NCI-H526 treated with DMSO at 0.1 percent for 48 hours (cell line): Measurements from ENCODE around the gene RAP1GAP.
"Not testable (repeated sequence)": the region's sequence is repeated elsewhere in the genome, so short reads cannot be mapped to it uniquely, and the experiment has no call there.

ENCODE experiments used
- DNase-seq: peaks from one replicate; lab custom pipeline; 2025; lab: John Stamatoyannopoulos, UW

Gene RAP1GAP

DNA sequence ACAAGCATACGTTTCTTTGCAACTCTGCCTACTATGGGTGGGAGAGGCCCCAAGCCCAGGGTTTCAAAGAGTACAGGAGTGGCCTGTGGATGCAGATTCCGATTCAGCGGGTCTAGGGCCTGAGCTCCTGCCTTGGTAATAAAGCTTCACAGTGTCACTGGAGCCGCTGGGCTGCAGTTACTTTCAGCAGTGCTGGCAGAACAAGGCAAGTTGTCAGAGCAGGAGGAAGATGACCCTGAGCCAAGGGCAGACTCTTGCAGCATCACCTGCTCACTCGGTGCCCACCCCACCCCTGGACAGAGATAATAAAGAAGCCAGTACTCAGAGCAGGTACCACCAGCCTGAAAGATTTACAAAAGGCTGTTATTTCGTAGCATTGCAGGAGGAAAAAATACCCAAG is 8.0 kb upstream of the RAP1GAP start:
- no peak for DNase-seq

- no peak for DNase-seq
Measured at GRCh38 chr1:21674957-21675356, 5.8 kb upstream of the RAP1GAP start.

DNA sequence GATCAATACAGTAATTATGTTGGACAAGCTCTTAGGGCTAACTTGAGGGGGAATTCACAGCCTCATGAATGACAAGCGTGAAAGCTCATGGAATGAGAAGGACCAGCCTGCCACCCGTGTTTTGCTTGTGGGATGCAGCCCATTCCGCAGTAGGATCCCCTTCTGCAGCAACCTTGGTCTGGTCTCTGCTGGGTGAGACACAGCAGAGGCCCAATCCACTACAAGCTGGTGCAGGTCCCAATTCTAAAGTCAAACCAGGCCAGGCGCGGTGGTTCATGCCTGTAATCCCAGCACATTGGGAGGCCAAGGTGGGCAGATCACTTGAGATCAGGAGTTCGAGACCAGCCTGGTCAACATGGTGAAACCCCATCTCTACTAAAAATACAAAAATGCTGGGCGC is 4.7 kb upstream of the RAP1GAP start:
- DNase-seq: not testable (repeated sequence)

- no peak for DNase-seq
Measured at GRCh38 chr1:21673277-21673780, 4.2 kb upstream of the RAP1GAP start.

DNA sequence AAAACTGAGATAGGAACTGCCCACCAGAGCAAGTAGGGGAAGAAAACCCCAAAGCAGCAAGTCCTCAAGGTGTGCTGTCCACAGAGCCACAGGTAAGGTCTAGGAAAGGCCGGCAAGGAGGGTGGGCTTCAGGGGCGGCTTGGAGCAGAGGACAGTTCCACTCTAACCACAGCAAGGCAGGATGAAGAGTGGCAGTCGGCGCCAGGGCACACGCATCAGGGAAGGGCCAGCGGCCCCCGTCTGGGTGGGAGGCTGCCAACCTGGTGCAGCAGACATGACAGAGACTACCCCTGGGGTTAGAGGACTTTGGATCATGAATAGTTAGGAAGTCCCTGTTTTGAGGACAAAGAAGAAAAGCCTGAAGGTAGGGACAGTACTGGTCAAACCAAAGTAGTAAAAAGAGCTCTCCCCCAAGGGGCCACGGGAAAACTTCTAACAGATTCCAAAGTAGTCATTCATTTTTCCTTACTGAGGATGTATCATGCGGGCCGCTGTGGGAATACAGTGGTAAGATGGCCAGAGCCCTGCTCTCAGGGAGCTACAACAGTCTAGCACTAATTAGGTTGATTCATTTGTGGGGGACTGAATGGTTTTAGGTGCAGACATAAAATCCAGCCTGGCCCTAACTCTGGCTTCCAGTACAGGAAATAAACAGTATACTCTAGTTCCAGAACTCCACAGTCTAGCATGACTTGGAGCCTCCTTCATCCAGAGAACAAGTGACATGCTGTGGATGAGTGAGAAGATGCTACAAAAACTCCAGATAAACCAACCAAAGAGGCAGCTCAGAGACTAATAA is 3.5 kb upstream of the RAP1GAP start:
- no peak for DNase-seq

- DNase-seq: no peak
Measured at GRCh38 chr1:21671915-21672314, 2.8 kb upstream of the RAP1GAP start.

- DNase-seq: no peak
Measured at GRCh38 chr1:21670956-21671902, 2.1 kb upstream of the RAP1GAP start.

DNA sequence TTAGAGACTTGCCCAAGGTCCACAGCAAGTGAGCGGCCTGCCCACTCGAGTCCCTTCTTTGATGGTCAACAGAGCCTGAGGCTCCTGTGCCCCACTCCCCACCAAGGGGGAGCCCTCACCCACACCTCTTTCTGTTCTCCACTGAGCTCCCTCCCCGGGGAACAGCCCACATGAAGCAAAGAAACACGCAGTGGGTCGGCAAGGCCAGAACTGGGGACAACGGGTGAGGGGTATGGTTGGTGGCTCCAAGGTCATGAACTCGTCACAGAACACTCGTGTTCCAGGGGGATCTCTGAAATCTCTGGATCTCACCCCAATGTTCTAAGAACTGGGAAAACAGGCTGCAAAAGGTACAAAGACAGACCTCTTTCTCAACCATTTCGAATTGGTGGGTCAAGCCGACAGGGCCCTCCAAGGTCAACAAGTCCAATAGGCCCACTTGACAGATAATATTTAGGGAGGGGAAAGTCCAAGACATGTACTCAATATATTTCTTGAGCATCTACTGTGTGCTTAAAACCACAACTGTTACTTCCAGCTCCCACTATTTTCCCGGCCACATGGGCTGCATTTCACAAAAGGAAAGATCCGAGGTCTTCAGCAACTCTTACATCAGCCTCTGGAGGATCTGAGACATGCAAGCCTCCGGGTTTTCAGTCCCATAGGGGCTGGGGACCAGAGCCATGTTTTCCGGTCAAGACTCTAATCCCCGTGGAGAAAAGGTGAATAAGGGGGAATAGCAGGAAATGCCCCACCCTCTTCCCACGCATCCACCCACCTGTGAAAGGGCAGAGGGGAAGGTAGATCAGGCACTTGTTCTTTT is 1.1 kb upstream of the RAP1GAP start:
- no peak for DNase-seq

GRCh38 chr1:21668951-21669257 is 253 bp downstream of the RAP1GAP start:
- DNase-seq: no peak

- DNase-seq: no peak
Measured at GRCh38 chr1:21668232-21668950, 766 bp downstream of the RAP1GAP start.

GRCh38 chr1:21667348-21668231 is 1.6 kb downstream of the RAP1GAP start:
- no peak for DNase-seq

GRCh38 chr1:21666576-21667320 is 2.4 kb downstream of the RAP1GAP start:
- no peak for DNase-seq

DNA sequence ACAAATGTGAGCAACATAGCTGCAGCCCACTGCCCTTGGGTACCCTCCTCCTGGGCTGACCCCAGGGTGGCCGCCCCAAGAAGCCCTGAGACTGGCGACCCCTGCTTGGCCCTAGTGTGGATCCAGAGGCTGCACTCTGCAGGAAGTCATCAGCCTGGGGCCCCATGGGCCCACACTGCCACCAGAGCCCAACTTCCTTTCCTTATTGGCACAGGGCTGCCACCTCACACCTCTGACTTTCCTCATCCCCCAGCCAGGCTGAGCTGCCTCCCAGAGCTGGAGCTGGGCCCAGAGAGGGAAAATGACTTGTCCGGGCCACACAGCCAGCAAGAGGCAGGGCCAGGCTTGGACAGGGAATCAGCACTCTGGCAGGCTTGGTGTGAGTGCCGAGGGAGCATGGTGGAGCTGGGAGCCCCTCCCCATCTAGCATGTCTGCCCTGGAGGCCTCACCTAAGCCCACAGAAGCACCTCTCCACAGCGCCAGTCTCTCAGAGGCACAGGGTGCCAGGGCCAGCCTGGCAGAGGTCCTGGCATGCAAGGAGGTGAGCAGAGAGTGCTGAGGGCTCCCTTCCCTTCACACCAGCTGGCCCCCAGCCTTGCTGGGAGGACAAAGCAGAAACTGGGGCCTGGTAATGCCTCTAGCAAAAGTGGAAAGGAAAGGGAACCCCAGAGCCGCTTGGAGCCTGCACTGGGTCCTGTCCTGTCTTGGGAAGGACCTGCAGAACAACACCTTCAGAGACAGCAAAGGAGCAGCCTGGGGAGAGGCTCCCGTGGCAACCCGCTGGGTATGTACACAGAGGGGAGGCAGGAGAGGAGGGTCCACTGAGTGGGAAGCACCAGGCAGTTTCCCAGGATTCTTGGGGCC is 3.2 kb downstream of the RAP1GAP start:
- DNase-seq: no peak

DNA sequence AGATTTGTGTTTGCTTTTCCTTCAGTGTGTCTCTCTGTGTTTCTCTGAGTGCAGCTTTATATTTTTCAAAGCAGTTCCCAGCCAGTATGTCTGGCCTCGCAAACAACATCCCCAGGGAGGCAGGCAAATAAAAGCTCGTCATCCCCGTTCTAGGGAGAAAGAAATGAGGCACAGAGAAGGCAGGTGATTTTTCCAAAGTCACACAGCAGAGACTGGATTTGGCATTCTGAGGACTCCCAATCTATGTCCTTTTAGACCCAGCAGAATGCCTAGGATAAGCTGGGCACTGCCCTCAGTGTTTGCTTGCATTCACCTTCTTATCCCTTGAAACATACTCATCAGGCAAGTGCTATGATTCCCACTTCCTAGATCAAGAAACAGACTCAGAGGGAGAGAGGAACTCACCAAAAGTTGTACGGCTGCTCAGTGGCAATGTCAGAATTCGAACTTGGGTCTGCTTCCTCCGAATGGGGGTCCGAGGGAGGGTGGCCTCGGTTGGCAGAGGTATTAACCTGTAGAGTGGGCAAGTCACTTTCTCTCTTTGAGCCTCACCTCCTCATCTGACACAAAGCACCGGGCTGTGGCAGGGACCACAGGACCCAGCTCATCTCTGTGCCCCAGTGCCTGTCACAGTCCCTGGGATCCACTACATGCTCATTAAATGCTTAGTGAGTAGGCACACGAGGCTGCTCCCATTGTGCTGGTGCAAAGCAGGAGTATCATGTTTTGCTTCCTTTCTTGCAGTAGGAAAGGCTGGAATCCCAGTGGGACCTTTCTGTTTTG is 4.2 kb downstream of the RAP1GAP start:
- DNase-seq: no peak

- no peak for DNase-seq
Measured at GRCh38 chr1:21663951-21664805, 5.0 kb downstream of the RAP1GAP start.

DNA sequence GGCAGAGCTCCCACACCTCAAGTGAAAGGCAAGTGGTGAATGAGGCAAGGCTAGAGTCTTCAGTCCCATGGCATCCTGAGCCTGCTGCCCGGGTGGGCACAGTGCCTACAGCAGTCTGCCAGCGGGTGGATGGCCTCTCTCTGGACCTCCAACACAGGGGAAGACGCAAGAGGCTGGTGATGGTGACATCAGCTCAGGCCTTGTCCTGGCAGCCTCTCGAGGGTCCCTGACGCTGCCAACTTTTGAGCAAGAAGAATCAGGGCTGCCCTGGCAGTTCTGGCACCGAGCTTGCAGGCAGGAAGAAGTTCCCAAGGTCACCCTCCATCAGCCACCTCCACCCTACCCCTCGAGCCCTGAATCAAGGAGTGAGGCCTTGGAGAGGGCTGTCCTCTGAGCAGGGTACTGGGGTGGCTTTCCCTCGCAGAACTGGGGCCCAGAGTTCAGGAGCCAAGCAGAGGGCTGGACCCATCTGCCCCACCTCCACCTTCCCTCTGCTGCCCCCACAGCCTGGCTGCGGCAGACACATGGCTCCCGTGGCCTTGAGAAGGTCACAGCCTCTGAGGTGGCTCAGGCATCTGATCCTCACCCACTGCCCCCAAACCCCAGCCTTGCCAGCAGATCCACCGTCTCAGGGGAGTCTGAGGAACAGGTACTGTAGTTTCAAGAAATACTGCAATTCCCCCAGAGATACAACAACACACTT is 5.8 kb downstream of the RAP1GAP start:
- no peak for DNase-seq
